H9 (cell line): ENCODE data around the gene UFSP2. TPM values are rescaled to one million over a fixed set of nuclear protein-coding genes. Genes with fewer than 3 reads are reported as not detected.

Experiments used
- DNase-seq: peaks from one replicate; pipeline ENCODE4 v3.0.0-alpha.2; 2017
- H2AFZ ChIP-seq: one replicate; pipeline ENCODE4 v1.6.1; 2013; ENCODE audit warnings: mild to moderate bottlenecking, low read length, control low read depth, moderate library complexity
- H2AK5ac ChIP-seq: 2 replicates; pipeline ENCODE4 v1.6.1; 2013; ENCODE audit warnings: low read length, control low read depth, mixed read lengths; ENCODE audit not compliant: insufficient read length
- H2BK120ac ChIP-seq: one replicate; pipeline ENCODE4 v1.6.1; 2013; ENCODE audit warnings: low read depth, mild to moderate bottlenecking, low read length, control low read depth, inconsistent platforms; ENCODE audit not compliant: poor library complexity, severe bottlenecking
- H2BK12ac ChIP-seq: 2 replicates; pipeline ENCODE4 v1.6.1; 2013; ENCODE audit warnings: low read length, control low read depth, mixed read lengths, low read depth; ENCODE audit not compliant: insufficient read length
- H2BK15ac ChIP-seq: 2 replicates; pipeline ENCODE4 v1.6.1; 2013; ENCODE audit warnings: low read depth, low read length, control low read depth
- H2BK20ac ChIP-seq: one replicate; pipeline ENCODE4 v1.6.1; 2013; ENCODE audit warnings: low read depth, mild to moderate bottlenecking, low read length, control low read depth, inconsistent platforms; ENCODE audit not compliant: poor library complexity, severe bottlenecking
- H2BK5ac ChIP-seq: 2 replicates; pipeline ENCODE4 v1.6.1; 2013; ENCODE audit warnings: low read length, control low read depth, mixed read lengths; ENCODE audit not compliant: insufficient read length
- H3K14ac ChIP-seq: 2 replicates; pipeline ENCODE4 v1.6.1; 2013; ENCODE audit warnings: low read length, control low read depth; ENCODE audit not compliant: insufficient read depth
- H3K18ac ChIP-seq: 2 replicates; pipeline ENCODE4 v1.6.1; 2013; ENCODE audit warnings: low read depth, mild to moderate bottlenecking, mixed read lengths, low read length, control low read depth; ENCODE audit not compliant: insufficient read length
- H3K23ac ChIP-seq: 2 replicates; pipeline ENCODE4 v1.6.1; 2013; ENCODE audit warnings: low read length, control low read depth, mixed read lengths, low read depth; ENCODE audit not compliant: insufficient read length
- H3K23me2 ChIP-seq: 2 replicates; pipeline ENCODE4 v1.6.1; 2013; ENCODE audit warnings: low read depth, mild to moderate bottlenecking, mixed read lengths, low read length, control low read depth; ENCODE audit not compliant: insufficient read length, poor library complexity, severe bottlenecking
- H3K27ac ChIP-seq: 2 replicates; pipeline ENCODE4 v1.5.1; 2013; ENCODE audit warnings: low read length, control low read depth, mixed read lengths, low read depth; ENCODE audit not compliant: insufficient read length
- H3K27me3 ChIP-seq: 2 replicates; pipeline ENCODE4 v1.6.1; 2013; ENCODE audit warnings: low read length, control low read depth, inconsistent platforms; ENCODE audit not compliant: insufficient read depth
- H3K4ac ChIP-seq: 2 replicates; pipeline ENCODE4 v1.6.1; 2013; ENCODE audit warnings: low read depth, mild to moderate bottlenecking, control low read depth, inconsistent platforms, low read length, moderate library complexity
- H3K4me1 ChIP-seq: 2 replicates; pipeline ENCODE4 v1.6.1; 2013; ENCODE audit warnings: low read length, control low read depth, inconsistent platforms; ENCODE audit not compliant: insufficient read depth
- H3K4me2 ChIP-seq: 2 replicates; pipeline ENCODE4 v1.6.1; 2013; ENCODE audit warnings: low read length, control low read depth, mixed read lengths; ENCODE audit not compliant: insufficient read length, insufficient read depth
- H3K56ac ChIP-seq: 2 replicates; pipeline ENCODE4 v1.6.1; 2013; ENCODE audit warnings: low read depth, mild to moderate bottlenecking, mixed read lengths, low read length, control low read depth; ENCODE audit not compliant: insufficient read length
- H3K79me1 ChIP-seq: 2 replicates; pipeline ENCODE4 v1.6.1; 2013; ENCODE audit warnings: low read depth, mild to moderate bottlenecking, moderate library complexity, low read length, control low read depth, inconsistent platforms; ENCODE audit not compliant: insufficient read depth, poor library complexity, severe bottlenecking
- H3K79me2 ChIP-seq: 2 replicates; pipeline ENCODE4 v1.6.1; 2013; ENCODE audit warnings: low read length, control low read depth, inconsistent platforms; ENCODE audit not compliant: insufficient read depth
- H3K9ac ChIP-seq: 2 replicates; pipeline ENCODE4 v1.6.1; 2013; ENCODE audit warnings: low read length, control low read depth, mixed read lengths; ENCODE audit not compliant: insufficient read length; ENCODE audit errors: extremely low read depth
- H3K9me3 ChIP-seq: one replicate; pipeline ENCODE4 v1.6.1; 2013; ENCODE audit warnings: low read depth, low read length, inconsistent platforms; ENCODE audit not compliant: control insufficient read depth
- H3T11ph ChIP-seq: one replicate; pipeline ENCODE4 v1.6.1; 2013; ENCODE audit warnings: mild to moderate bottlenecking, low read length, control low read depth, inconsistent platforms
- H4K20me1 ChIP-seq: one replicate; pipeline ENCODE4 v1.6.1; 2013; ENCODE audit not compliant: control insufficient read depth, insufficient read length, insufficient read depth
- H4K5ac ChIP-seq: 2 replicates; pipeline ENCODE4 v1.6.1; 2013; ENCODE audit warnings: low read depth, mild to moderate bottlenecking, mixed read lengths, low read length, control low read depth; ENCODE audit not compliant: insufficient read length
- H4K8ac ChIP-seq: replicated peaks from 2 replicates; pipeline ENCODE4 v1.6.1; 2013; ENCODE audit warnings: low read length, control low read depth, mixed read lengths, low read depth; ENCODE audit not compliant: insufficient read length
- H4K91ac ChIP-seq: 2 replicates; pipeline ENCODE4 v1.6.1; 2013; ENCODE audit warnings: low read depth, mild to moderate bottlenecking, moderate library complexity, mixed read lengths, low read length, control low read depth; ENCODE audit not compliant: insufficient read length
- H3K27ac Mint-ChIP-seq, 3 experiments: 2 replicates in 2 of 3; 3 replicates in 1 of 3; pipeline ENCODE4 v1.8.0; 2020 to 2021; ENCODE audit warnings: mixed read lengths in 3 of 3, mild to moderate bottlenecking in 1 of 3, moderate library complexity in 1 of 3
- H3K27me3 Mint-ChIP-seq: 2 replicates; pipeline ENCODE4 v1.8.0; 2021; ENCODE audit warnings: low read depth, mild to moderate bottlenecking, moderate library complexity, mixed read lengths
- H3K36me3 Mint-ChIP-seq, 3 experiments: 2 replicates in 2 of 3; 3 replicates in 1 of 3; pipeline ENCODE4 v1.8.0; 2020 to 2021; ENCODE audit warnings: low read depth in 3 of 3, mixed read lengths in 3 of 3; ENCODE audit not compliant: insufficient read depth in 1 of 3
- H3K4me1 Mint-ChIP-seq, 2 experiments: 2 replicates each; pipeline ENCODE4 v1.8.0; 2020; ENCODE audit warnings: mixed read lengths in 2 of 2
- H3K4me3 Mint-ChIP-seq, 2 experiments: 2 replicates in 1 of 2; 3 replicates in 1 of 2; pipeline ENCODE4 v1.8.0; 2020 to 2021; ENCODE audit warnings: mild to moderate bottlenecking in 2 of 2, mixed read lengths in 2 of 2, moderate library complexity in 1 of 2
- H3K9me3 Mint-ChIP-seq, 2 experiments: 2 replicates in 1 of 2; 3 replicates in 1 of 2; pipeline ENCODE4 v1.8.0; 2020; ENCODE audit warnings: mild to moderate bottlenecking in 2 of 2, mixed read lengths in 2 of 2, moderate library complexity in 1 of 2
- WGBS: extraction: QIAGEN DNeasy Blood & Tissue Kit; methylation state at CpG from one replicate; pipeline ENCODE4 v1.1.7; 2013; ENCODE audit warnings: missing lambda C conversion rate, low lambda C conversion rate, mixed read lengths; ENCODE audit not compliant: insufficient read length; ENCODE audit errors: extremely low coverage; 5-methylcytosine and 5-hydroxymethylcytosine counted together
- total RNA-seq: library from RNA; stranded (reverse); gene quantifications from 2 replicates; pipeline ENCODE4 v1.2.1, GENCODE V29; 2021
- TF ChIP-seq, protein P1 (sequence below): fragments of 200-600 bp; sonication (generic); conservative IDR thresholded peaks from 3 replicates; pipeline ENCODE4 v1.8.0; 2021; ENCODE audit warnings: antibody characterized with exemption, mild to moderate bottlenecking

The UFSP2 gene
- total RNA-seq, 1 experiment from 2014 or later, result 41.1 TPM

DNA sequence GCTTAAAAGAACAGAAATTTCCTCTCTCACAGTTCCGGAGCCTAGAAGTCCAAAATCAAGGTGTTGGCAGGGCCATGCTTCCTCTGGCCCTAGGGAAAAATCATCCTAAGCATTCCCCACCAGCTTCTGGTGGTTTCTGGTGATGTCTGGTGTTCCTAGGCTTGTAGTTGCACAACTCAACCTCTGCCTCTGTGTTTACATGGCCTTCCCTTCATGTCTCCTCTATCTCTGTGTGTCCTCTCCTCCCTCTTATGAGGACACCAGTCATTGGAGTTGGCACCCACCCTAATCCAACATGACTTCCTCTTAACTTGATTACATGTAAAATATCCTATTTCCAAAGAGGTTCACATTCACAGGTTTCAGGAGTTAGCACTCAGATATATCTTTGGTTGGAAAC is 45.4 kb downstream of the UFSP2 start:
- no CpG with 5 or more reads among the region's 1 CpG for WGBS
- H3K27me3 Mint-ChIP-seq, result no peaks in the 10 kb centered on the region

More for the DNA sequence above, 45.4 kb downstream of the UFSP2 start:
- H3K23ac ChIP-seq, result no peak overlapping the region
- no peak overlapping the region for H3K14ac ChIP-seq
- H4K8ac ChIP-seq, result no peak overlapping the region
- H3K9ac ChIP-seq, result no peak overlapping the region
- no peaks in the 10 kb centered on the region for H3K79me2 ChIP-seq
- no peaks in the 10 kb centered on the region for H4K20me1 ChIP-seq
- no peak overlapping the region for H3T11ph ChIP-seq
- H3K27me3 ChIP-seq, result no peaks in the 10 kb centered on the region
- H3K4me1 Mint-ChIP-seq, result peaks cover 15 to 20% of the 10 kb centered on the region in 2 experiments
- H3K36me3 Mint-ChIP-seq, result peaks cover 3 to 18% (median 18%) of the 10 kb centered on the region in 3 experiments; a peak in 6 of 7 replicates
- H4K5ac ChIP-seq, result no peak overlapping the region
- no peak overlapping the region for H2AK5ac ChIP-seq
- H3K27ac ChIP-seq, result no peak overlapping the region
- no peak overlapping the region for H2BK15ac ChIP-seq
- no peak for DNase-seq
- H3K23me2 ChIP-seq, result no peaks in the 10 kb centered on the region
- no peak overlapping the region for H2BK20ac ChIP-seq
- H2BK5ac ChIP-seq, result no peak overlapping the region
- H3K4ac ChIP-seq, result no peak overlapping the region
- no peak overlapping the region for H3K27ac Mint-ChIP-seq
- no peak overlapping the region for H2BK12ac ChIP-seq
- H3K4me1 ChIP-seq, result no peaks in the 10 kb centered on the region
- H4K91ac ChIP-seq, result no peak overlapping the region
- H3K4me3 Mint-ChIP-seq, result no peak overlapping the region
- H3K9me3 ChIP-seq, result no peaks in the 10 kb centered on the region
- H2AFZ ChIP-seq, result no peak overlapping the region
- TF ChIP-seq, protein P1, sequence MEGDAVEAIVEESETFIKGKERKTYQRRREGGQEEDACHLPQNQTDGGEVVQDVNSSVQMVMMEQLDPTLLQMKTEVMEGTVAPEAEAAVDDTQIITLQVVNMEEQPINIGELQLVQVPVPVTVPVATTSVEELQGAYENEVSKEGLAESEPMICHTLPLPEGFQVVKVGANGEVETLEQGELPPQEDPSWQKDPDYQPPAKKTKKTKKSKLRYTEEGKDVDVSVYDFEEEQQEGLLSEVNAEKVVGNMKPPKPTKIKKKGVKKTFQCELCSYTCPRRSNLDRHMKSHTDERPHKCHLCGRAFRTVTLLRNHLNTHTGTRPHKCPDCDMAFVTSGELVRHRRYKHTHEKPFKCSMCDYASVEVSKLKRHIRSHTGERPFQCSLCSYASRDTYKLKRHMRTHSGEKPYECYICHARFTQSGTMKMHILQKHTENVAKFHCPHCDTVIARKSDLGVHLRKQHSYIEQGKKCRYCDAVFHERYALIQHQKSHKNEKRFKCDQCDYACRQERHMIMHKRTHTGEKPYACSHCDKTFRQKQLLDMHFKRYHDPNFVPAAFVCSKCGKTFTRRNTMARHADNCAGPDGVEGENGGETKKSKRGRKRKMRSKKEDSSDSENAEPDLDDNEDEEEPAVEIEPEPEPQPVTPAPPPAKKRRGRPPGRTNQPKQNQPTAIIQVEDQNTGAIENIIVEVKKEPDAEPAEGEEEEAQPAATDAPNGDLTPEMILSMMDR, result no peak
- H3K9me3 Mint-ChIP-seq, result peaks cover 5 to 8% of the 10 kb centered on the region in 2 experiments; a peak in 4 of 5 replicates
- H3K18ac ChIP-seq, result no peak overlapping the region
- no peak overlapping the region for H3K56ac ChIP-seq
- H3K4me2 ChIP-seq, result no peak overlapping the region
- no peak overlapping the region for H2BK120ac ChIP-seq
- no peaks in the 10 kb centered on the region for H3K79me1 ChIP-seq
